NB4 (cell line): ENCODE data around the gene GLYATL2.

Experiments
- DNase-seq: peaks from one replicate; pipeline ENCODE4 v3.0.0; 2010; ENCODE audit warnings: low read depth
- H3K4me3 ChIP-seq: one replicate; pipeline ENCODE4 v1.5.1; 2011; ENCODE audit warnings: mild to moderate bottlenecking, low read depth, low read length, moderate library complexity
- MYC ChIP-seq: IDR thresholded peaks from 2 replicates; pipeline ENCODE4 v1.6.1; 2011; ENCODE audit warnings: low read depth, low read length
- POLR2A ChIP-seq: IDR thresholded peaks from 2 replicates; pipeline ENCODE4 v1.6.1; 2011; ENCODE audit warnings: mild to moderate bottlenecking; ENCODE audit not compliant: insufficient read length; ENCODE audit errors: extremely low read depth
- TF ChIP-seq, protein P1 (sequence below): IDR thresholded peaks from one replicate; pipeline ENCODE4 v1.5.1; 2012; ENCODE audit warnings: low read depth, low read length
- TF ChIP-seq, protein P2 (sequence below): IDR thresholded peaks from 2 replicates; pipeline ENCODE4 v1.6.1; 2011; ENCODE audit warnings: low read depth, low read length

GLYATL2 gene

DNA sequence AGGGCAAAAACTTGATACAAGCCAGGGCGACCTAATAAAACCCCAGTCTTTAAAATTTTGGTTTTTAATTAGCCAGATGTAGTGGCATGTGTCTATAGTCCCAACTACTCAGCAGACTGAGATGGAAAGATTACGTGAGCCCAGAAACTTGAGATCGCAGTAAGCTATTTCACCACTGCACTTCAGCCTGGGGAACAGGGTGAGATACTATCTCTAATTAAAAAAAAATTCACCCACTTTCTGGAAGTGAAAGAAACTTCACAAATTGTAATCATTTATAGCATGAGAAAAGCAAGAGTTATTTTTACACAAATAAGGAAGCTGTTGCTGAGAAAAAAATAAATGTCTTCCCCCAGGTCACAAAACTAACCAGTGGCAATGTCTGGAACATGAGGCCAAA, 882 bp upstream of the GLYATL2 start:
- DNase-seq = no peak
- no peak overlapping the region for H3K4me3 ChIP-seq
- no peak for TF ChIP-seq MYC
- TF ChIP-seq, protein P1, sequence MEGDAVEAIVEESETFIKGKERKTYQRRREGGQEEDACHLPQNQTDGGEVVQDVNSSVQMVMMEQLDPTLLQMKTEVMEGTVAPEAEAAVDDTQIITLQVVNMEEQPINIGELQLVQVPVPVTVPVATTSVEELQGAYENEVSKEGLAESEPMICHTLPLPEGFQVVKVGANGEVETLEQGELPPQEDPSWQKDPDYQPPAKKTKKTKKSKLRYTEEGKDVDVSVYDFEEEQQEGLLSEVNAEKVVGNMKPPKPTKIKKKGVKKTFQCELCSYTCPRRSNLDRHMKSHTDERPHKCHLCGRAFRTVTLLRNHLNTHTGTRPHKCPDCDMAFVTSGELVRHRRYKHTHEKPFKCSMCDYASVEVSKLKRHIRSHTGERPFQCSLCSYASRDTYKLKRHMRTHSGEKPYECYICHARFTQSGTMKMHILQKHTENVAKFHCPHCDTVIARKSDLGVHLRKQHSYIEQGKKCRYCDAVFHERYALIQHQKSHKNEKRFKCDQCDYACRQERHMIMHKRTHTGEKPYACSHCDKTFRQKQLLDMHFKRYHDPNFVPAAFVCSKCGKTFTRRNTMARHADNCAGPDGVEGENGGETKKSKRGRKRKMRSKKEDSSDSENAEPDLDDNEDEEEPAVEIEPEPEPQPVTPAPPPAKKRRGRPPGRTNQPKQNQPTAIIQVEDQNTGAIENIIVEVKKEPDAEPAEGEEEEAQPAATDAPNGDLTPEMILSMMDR = no peak
- TF ChIP-seq POLR2A = no peak
- TF ChIP-seq, protein P2, sequence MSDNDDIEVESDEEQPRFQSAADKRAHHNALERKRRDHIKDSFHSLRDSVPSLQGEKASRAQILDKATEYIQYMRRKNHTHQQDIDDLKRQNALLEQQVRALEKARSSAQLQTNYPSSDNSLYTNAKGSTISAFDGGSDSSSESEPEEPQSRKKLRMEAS = no peak

DNA sequence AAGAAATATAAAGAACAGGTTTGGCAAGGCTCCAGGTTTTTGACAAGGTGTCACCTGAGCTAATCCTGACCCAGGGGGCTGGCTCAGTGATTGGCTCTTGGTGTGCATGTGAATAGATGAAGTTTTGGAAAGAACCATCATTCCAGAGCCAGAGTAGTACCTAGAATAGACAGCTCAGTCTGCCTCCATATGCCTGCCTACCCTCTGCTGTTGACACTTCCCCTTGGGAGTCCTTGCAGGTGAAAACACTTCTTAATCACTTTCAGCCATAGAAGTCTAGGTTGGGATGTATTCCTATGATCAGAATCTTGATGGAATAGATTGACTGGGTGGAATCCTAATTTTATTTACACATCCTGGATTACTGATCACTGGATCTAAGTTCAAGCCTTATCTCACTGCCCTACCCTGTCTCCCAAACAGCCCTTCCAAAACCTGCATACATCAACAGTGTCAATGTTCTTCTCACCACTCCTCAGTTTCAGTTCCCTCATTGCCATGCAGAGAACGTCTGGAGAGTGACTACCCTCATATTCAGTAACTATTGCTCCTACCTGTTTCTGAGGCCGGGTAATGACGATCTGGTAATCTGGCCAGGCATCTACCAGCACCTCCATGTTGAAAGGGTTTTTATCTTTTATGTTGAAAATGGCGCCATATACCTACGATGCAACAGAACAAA, 6.7 kb downstream of the GLYATL2 start:
- no peak for DNase-seq
- no peak overlapping the region for H3K4me3 ChIP-seq
- TF ChIP-seq MYC = no peak
- TF ChIP-seq, protein P2 = no peak
- no peak for TF ChIP-seq POLR2A
- TF ChIP-seq, protein P1 = no peak

DNA sequence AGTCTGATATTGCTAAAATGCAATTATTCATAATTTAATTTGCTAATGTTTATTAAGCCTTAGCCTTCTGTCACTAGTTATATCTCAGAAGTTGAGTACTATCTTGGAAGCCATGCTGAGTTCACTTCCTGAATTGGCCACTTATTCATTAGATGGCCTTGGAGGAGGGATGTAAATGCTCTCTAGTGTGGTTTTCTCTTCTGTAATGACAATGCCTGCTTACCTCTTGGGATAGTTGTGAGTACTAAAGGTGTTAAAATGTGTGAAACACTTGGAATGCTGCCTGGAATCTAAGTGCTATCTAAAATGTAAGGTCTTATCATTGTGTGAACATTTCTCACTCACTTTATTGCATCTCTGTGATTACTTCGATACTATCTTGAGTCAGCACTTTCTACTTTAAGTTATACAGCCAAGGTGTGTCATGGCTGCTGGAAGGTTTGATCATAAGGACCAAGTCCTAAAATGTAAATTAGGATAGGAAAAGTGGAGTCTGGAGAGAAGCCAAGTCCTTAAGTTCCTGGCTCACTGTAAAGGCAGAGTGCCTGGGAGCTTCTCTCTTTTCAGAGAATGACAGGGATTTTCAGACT, 12.4 kb downstream of the GLYATL2 start:
- no peak overlapping the region for H3K4me3 ChIP-seq
- TF ChIP-seq POLR2A = no peak
- TF ChIP-seq, protein P2 = no peak
- TF ChIP-seq MYC = no peak
- DNase-seq = no peak

DNA sequence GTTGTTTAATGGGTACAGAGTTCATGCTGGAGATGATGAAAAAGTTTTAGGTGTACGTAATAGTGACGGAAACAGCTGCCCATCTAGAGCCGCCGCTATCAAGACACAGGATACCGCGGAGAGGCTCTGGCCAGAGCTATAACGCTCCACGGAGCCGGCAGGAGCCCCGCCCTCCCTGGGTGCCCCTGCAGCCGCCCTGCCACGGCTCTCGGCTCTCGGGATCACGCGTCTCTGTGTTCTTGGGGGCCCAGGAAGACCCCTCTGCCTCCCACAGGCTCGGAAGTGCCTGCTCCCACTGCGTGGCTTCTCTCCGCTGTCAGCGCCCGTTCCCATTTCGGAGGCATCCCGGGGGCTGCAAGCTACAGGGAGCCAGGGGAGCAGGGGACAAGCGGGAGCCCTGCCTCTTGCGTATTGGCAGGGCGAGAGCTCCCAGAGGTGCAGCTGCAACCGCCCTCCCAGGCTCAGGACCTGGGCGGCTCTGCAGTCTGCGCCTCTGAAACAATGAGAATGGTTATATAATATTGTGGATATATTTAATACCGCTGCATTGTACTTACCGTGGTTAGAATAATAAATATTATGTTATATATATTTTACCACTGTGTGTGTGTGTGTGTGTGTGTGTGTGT, 13.7 kb downstream of the GLYATL2 start:
- H3K4me3 ChIP-seq = no peak overlapping the region
- TF ChIP-seq MYC = no peak
- no peak for DNase-seq

DNA sequence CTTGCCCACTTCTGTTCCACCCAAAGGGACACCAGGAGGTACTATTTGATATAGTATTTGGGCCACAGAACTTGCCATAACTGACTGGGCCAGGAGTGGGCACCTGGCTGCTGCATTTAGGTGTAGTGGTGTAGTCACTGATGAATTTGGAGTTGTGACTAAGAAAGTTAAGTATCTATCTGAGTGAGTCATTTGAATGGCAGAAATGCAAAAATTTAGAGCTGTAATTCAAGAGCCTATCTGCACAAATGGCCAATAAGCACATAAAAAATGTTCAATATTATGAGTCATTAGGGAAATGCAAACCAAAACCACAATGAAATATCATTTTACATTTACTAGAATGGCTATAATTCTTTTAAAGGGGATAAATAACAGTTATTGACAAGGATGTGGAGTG, 14.7 kb downstream of the GLYATL2 start:
- H3K4me3 ChIP-seq = no peak overlapping the region
- no peak for DNase-seq
- TF ChIP-seq POLR2A = no peak
- TF ChIP-seq, protein P1 = no peak
- no peak for TF ChIP-seq MYC
- TF ChIP-seq, protein P2 = no peak

DNA sequence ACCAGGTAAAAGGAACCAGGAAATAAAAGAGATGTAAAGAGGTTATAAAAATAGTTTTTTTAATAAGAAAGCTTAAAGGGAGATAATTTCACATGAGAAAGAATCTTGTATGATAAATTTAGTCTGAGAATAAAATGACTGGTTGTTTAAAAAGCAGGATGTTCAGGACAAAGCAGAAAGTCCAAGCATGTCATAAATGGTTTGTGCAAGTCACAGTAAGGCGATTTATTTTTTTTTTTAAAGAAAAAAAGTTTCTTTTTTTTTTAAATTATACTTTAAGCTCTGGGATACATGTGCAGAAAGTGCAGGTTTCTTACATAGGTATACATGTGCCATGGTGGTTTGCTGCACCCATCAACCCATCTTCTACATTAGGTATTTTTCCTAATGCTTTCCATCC, 30.8 kb downstream of the GLYATL2 start:
- TF ChIP-seq POLR2A (no peak), MYC (no peak)
- TF ChIP-seq, protein P2 = no peak
- TF ChIP-seq, protein P1 = no peak

More for the DNA sequence above, 30.8 kb downstream of the GLYATL2 start:
- H3K4me3 ChIP-seq = no peak overlapping the region
- DNase-seq = peak; percentile 16
